Thoracic aorta (tissue), 2 donors: ENCODE data around the gene ZDHHC8. TPM values are rescaled to one million over a fixed set of nuclear protein-coding genes. Genes with fewer than 3 reads are reported as not detected.

Source experiments
- ATAC-seq: fragments of 150-250 bp; one replicate; pipeline ENCODE4 v1.8.0; 2017; ENCODE audit warnings: low read depth; ENCODE audit not compliant: insufficient number of reproducible peaks, low FRiP score
- DNase-seq: peaks from one replicate; pipeline ENCODE4 v3.0.0-alpha.2; 2020; ENCODE audit warnings: low spot score
- H3K27ac ChIP-seq, 2 donors: fragments of 200-600 bp; sonication (generic); 1 replicate in 1 of 2; 2 replicates in 1 of 2; pipeline ENCODE4 v1.5.1; 2016; ENCODE audit warnings: mild to moderate bottlenecking in 2 of 2, moderate library complexity in 2 of 2
- H3K27me3 ChIP-seq: fragments of 200-600 bp; sonication (generic); replicated peaks from 2 replicates; pipeline ENCODE4 v1.6.0; 2016; ENCODE audit warnings: mild to moderate bottlenecking; ENCODE audit not compliant: insufficient read depth
- H3K36me3 ChIP-seq: fragments of 200-600 bp; sonication (generic); one replicate; pipeline ENCODE4 v1.5.1; 2016
- H3K4me1 ChIP-seq, 2 donors: fragments of 200-600 bp; sonication (generic); 1 replicate in 1 of 2; 2 replicates in 1 of 2; pipeline versions ENCODE4 v1.5.1 to v1.6.0; 2016; ENCODE audit warnings: low read depth in 2 of 2, mild to moderate bottlenecking in 1 of 2; ENCODE audit not compliant: control insufficient read depth in 1 of 2
- H3K4me3 ChIP-seq: fragments of 200-600 bp; sonication (generic); 2 replicates; pipeline ENCODE4 v1.5.1; 2016; ENCODE audit warnings: mild to moderate bottlenecking
- H3K9me3 ChIP-seq: fragments of 200-600 bp; sonication (generic); 2 replicates; pipeline ENCODE4 v1.5.1; 2016
- total RNA-seq, 2 donors: library from RNA; depleted of rRNA; stranded (reverse); fragments of >200 nt; gene quantifications; one replicate each; pipeline versions ENCODE4 v1.1.0 to v1.2.3, GENCODE V29; 2016
- TF ChIP-seq, protein P1 (sequence below): fragments of 200-600 bp; sonication (generic); IDR thresholded peaks from one replicate; pipeline ENCODE4 v1.5.1; 2019; ENCODE audit warnings: antibody characterized with exemption

Gene ZDHHC8
- total RNA-seq, 2 donors from 2014 or later, result 14.8 to 49.8 TPM

DNA sequence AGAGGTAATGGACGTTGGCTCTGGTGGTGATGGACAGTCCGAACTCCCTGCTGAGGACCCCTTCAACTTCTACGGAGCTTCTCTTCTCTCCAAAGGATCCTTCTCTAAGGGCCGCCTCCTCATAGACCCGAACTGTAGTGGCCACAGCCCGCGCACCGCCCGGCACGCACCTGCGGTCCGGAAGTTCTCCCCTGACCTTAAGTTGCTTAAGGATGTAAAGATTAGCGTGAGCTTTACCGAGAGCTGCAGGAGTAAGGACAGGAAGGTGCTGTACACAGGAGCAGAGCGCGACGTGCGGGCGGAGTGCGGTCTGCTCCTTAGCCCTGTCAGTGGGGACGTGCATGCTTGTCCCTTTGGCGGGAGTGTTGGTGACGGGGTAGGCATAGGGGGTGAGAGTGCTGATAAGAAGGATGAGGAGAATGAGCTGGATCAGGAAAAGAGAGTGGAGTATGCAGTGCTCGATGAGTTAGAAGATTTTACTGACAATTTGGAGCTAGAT, 45.5 kb upstream of the ZDHHC8 start:
- H3K36me3 ChIP-seq, result peaks cover 47% of the 10 kb centered on the region
- TF ChIP-seq, protein P1, sequence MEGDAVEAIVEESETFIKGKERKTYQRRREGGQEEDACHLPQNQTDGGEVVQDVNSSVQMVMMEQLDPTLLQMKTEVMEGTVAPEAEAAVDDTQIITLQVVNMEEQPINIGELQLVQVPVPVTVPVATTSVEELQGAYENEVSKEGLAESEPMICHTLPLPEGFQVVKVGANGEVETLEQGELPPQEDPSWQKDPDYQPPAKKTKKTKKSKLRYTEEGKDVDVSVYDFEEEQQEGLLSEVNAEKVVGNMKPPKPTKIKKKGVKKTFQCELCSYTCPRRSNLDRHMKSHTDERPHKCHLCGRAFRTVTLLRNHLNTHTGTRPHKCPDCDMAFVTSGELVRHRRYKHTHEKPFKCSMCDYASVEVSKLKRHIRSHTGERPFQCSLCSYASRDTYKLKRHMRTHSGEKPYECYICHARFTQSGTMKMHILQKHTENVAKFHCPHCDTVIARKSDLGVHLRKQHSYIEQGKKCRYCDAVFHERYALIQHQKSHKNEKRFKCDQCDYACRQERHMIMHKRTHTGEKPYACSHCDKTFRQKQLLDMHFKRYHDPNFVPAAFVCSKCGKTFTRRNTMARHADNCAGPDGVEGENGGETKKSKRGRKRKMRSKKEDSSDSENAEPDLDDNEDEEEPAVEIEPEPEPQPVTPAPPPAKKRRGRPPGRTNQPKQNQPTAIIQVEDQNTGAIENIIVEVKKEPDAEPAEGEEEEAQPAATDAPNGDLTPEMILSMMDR, result no peak

DNA sequence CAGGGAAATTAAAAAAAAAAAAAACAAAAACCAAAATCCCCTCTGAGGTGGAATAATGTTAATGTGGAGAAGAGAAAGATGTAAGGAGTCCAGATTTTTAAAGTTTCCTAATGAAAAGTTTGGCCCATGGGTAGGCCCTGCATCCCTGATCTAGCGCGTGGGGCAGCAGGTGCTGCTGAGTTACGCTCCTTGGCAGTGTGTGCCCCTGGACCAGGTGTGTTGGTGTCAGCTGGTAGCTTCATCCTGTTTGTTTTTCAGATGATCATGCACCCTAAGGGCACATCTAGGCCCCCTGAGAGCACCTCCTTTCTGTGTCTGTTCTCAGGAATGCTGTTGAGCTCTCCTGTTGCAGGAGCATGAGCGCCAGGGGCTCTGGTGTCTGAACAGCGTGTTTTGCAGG, 44.8 kb upstream of the ZDHHC8 start:
- DNase-seq (no peak), ATAC-seq (no peak)
- Histone ChIP-seq H3K4me1 (peaks cover 19 to 35% of the 10 kb centered on the region in 2 donors), H3K36me3 (peaks cover 53% of the 10 kb centered on the region), H3K27me3 (no peaks in the 10 kb centered on the region), H3K27ac (no peak overlapping the region), H3K4me3 (no peak overlapping the region), H3K9me3 (no peaks in the 10 kb centered on the region)
- TF ChIP-seq, protein P1, result no peak

More for the DNA sequence above, 45.5 kb upstream of the ZDHHC8 start:
- no peaks in the 10 kb centered on the region for H3K9me3 ChIP-seq
- no peaks in the 10 kb centered on the region for H3K27me3 ChIP-seq
- ATAC-seq (no peak), DNase-seq (no peak)
- H3K4me1 ChIP-seq, result peaks cover 25 to 41% of the 10 kb centered on the region in 2 donors
- H3K27ac ChIP-seq, result no peak overlapping the region
- H3K4me3 ChIP-seq, result no peak overlapping the region

DNA sequence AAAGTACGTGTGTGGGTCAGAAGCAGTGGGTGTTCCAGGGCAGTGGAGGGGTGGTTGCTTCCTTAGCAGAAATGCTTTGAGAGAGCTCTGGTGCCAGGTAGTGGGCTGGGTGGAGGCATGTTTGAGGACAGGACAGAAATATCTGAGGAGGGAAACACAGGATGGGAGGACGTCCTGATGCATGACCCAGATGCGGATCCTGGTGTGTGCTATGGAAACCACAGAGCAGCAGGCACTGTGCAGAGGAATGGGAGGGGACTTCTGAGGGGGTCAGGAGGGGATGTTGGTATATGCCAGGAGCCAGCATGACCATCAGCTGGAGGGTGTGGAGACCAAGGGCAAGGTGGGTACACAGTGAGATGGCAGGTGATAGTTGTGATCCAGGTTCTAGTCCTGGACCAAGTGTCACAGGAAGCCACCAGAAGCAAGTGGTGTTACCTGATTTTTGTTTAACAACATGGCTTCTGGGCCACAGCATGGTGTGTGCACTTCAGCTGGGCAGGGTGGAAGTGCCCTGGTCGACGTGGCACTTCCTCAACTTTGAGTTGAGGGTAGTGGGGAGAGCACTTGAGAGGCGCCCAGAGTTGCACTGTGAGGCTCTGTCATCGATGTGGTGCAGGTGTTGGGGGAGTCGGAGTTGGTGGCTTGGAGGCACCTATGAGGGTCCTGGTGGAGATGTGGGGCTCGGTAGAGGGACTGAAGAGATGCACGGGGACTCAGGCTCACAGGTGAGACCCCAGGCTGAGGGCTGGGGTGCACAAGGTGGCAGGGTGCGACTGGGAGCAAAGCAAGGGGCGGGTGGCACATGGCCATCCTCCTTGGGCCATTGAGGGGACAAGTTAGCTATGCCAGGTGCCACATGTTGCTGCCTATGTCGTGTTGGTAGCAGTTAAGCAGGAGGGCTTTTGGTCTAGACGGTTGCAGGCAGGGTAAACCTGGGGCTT, 44.0 kb upstream of the ZDHHC8 start:
- TF ChIP-seq, protein P1, result no peak
- Histone ChIP-seq H3K4me3 (no peak overlapping the region), H3K27ac (no peak overlapping the region), H3K27me3 (no peaks in the 10 kb centered on the region), H3K4me1 (peaks cover 12 to 33% of the 10 kb centered on the region in 2 donors), H3K9me3 (no peaks in the 10 kb centered on the region), H3K36me3 (peaks cover 61% of the 10 kb centered on the region)
- no peak for DNase-seq
- no peak for ATAC-seq

DNA sequence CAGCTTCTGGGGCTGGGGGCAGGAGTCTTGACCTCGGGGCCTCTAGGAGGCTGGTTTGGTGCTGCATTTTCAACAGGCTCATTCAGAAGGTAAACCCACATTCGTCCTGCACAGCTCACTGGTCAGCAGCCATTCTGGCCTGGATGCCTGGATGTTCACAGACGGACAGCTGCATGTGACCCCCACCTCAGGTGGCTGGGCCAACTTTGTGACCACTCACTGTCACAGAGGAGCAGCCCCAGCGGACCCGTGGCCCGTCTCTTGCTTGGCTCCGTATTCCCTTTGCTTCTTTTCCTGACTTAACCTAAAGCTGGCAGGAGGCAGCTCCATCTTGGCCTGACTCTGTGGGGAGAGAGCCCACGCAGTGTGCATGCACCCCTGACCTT, 43.3 kb upstream of the ZDHHC8 start:
- TF ChIP-seq, protein P1, result no peak
- peaks cover 62% of the 10 kb centered on the region for H3K36me3 ChIP-seq
- no peak for ATAC-seq
- peaks cover 12 to 33% of the 10 kb centered on the region in 2 donors for H3K4me1 ChIP-seq
- no peak overlapping the region for H3K27ac ChIP-seq
- no peaks in the 10 kb centered on the region for H3K9me3 ChIP-seq
- H3K4me3 ChIP-seq, result no peak overlapping the region
- H3K27me3 ChIP-seq, result no peaks in the 10 kb centered on the region
- no peak for DNase-seq

DNA sequence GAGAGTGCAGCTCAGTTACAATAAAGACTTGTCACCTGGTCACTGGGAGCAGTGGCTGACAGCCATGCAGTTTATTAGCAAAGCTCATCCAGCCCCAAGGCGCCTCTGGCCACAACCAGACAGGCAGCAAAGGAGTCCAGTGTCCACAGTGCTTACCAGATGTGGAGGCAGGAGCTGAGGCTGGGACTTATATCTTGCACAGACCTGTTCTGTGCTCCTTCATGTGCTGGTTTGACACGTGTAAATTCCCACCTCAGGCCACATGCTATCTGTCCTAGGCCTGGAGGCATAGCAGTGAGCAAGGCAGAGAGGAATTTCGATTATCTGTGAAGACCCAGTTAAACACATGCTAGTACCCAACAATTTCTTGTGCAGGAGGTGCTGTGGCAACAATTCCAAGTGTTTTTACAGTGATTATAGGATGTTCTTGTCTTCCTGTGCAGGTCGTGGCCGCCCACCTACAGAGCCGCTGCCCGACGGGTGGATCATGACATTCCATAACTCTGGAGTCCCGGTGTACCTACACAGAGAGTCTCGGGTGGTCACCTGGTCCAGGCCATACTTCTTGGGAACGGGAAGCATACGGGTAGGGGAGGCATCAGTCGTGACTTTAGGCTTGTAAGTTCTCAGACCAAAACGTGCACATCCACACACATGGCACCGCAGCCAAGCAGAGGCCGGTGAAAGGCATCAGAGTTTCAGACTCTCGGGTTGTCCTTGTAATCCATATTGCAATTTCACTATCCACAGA, 42.2 kb upstream of the ZDHHC8 start:
- DNase-seq, result no peak
- Histone ChIP-seq H3K27me3 (no peaks in the 10 kb centered on the region), H3K4me1 (peaks cover 11 to 29% of the 10 kb centered on the region in 2 donors), H3K9me3 (no peaks in the 10 kb centered on the region), H3K27ac (no peak overlapping the region), H3K36me3 (peaks cover 67% of the 10 kb centered on the region), H3K4me3 (no peak overlapping the region)
- ATAC-seq, result no peak
- TF ChIP-seq, protein P1, result no peak
